GM12892 (cell line): Measurements from ENCODE around the gene CFAP91.

ENCODE experiments used
- DNase-seq: peaks from one replicate; pipeline ENCODE4 v3.0.0; 2011; ENCODE audit not compliant: insufficient read length
- FAIRE-seq: peaks from 2 replicates; lab custom pipeline; 2011; peaks lifted over from hg19 to GRCh38; lab: Jason Lieb, UNC
- POLR2A ChIP-seq: IDR thresholded peaks from 2 replicates; pipeline ENCODE4 v1.6.1; 2011; ENCODE audit warnings: low read depth, low read length, control low read depth
- POLR2AphosphoS5 ChIP-seq: IDR thresholded peaks from 2 replicates; pipeline ENCODE4 v1.6.1; 2011; ENCODE audit warnings: low read depth, low read length, control low read depth
- TAF1 ChIP-seq: IDR thresholded peaks from 2 replicates; pipeline ENCODE4 v1.6.1; 2011; ENCODE audit warnings: low read depth, mild to moderate bottlenecking, control low read depth, low read length, borderline replicate concordance

CFAP91 gene

DNA sequence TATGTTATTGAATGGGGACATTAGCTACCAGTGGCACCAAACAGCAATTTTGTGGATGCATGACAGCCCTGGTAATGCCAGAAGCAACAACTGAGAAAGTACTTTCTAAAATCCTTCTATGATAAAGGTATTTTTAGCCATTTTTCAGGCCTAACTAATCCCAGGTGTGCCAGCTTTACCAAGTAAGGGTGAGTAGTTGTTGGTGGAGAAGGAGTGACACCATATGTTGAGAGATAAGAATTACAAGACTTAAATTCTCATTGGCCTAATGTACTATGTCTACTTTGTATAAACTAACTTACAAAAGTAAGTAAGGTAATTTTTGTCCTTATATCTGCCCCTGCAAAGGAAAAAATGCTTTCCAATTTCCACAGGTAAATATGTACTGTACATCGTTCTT, 21.5 kb upstream of the CFAP91 start:
- DNase-seq = no peak
- FAIRE-seq = peak; percentile 95
- TF ChIP-seq TAF1 (no peak), POLR2AphosphoS5 (no peak), POLR2A (no peak)

GRCh38 chr3:119683421-119683820, 19.4 kb upstream of the CFAP91 start:
- TF ChIP-seq POLR2AphosphoS5 (no peak), TAF1 (no peak), POLR2A (no peak)
- FAIRE-seq (no peak), DNase-seq (no peak)

- no peak for DNase-seq
- FAIRE-seq = no peak
- no peak for TF ChIP-seq TAF1
- no peak for TF ChIP-seq POLR2A
- TF ChIP-seq POLR2AphosphoS5 = no peak
Observed at GRCh38 chr3:119690043-119690656, 12.7 kb upstream of the CFAP91 start.

GRCh38 chr3:119695480-119695879, 7.3 kb upstream of the CFAP91 start:
- FAIRE-seq = no peak
- DNase-seq = no peak
- no peak for TF ChIP-seq TAF1
- no peak for TF ChIP-seq POLR2AphosphoS5
- TF ChIP-seq POLR2A = no peak

GRCh38 chr3:119697394-119697793, 5.4 kb upstream of the CFAP91 start:
- no peak for TF ChIP-seq POLR2AphosphoS5
- TF ChIP-seq POLR2A = no peak
- TF ChIP-seq TAF1 = no peak
- FAIRE-seq = peak; percentile 85

GRCh38 chr3:119700269-119700919, 2.4 kb upstream of the CFAP91 start:
- no peak for TF ChIP-seq POLR2A
- TF ChIP-seq POLR2AphosphoS5 = 0 out of 2 replicates have a peak, but pooled peaks have one; percentile 38
- FAIRE-seq (peak; percentile 95), DNase-seq (no peak)

More at GRCh38 chr3:119697394-119697793, 5.4 kb upstream of the CFAP91 start:
- no peak for DNase-seq

DNA sequence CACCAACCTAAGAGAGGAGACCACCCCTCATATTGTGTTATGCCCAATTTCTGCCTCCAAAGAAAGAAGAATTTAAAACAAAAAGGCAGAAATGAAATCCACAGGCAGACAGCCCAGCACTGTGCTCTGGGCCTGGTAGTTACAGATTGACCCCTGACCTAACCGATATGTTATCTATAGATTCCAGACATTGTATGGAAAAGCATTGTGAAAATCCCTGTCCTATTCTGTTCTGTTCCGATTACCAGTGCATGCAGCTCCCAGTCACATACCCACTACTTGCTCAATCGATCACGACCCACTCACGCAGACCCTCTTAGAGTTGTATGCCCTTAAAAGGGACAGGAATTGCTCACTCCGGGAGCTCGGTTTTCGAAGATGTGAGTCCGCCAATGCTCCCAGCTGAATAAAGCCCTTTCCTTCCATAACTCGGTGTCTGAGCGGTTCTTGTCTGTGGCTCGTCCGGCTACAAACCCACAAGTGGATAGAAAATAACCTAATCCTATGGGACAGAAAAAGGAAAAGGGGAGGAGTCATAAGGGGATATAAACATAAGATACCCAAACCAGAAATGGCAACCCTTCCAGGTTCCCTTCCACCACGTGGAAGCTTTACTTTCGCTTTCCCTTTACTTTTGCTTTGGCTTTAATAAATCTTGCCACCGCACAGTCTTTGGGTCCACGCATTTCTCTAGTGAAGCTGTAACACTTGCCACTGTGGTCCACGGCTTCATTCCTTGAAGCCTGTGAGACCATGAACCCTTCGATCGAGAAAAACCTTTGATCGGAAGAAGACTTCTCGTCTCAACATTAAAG, 1.7 kb upstream of the CFAP91 start:
- DNase-seq (no peak), FAIRE-seq (no peak)
- TF ChIP-seq POLR2A (no peak), POLR2AphosphoS5 (no peak)

- DNase-seq (no peak), FAIRE-seq (no peak)
- TF ChIP-seq TAF1 (no peak), POLR2A (no peak), POLR2AphosphoS5 (no peak)
Observed at GRCh38 chr3:119703820-119704531, 1.2 kb downstream of the CFAP91 start.

- FAIRE-seq = no peak
- TF ChIP-seq POLR2AphosphoS5 = no peak
- TF ChIP-seq TAF1 = no peak
- TF ChIP-seq POLR2A = no peak
Observed at GRCh38 chr3:119715105-119715504, 12.3 kb downstream of the CFAP91 start.

DNA sequence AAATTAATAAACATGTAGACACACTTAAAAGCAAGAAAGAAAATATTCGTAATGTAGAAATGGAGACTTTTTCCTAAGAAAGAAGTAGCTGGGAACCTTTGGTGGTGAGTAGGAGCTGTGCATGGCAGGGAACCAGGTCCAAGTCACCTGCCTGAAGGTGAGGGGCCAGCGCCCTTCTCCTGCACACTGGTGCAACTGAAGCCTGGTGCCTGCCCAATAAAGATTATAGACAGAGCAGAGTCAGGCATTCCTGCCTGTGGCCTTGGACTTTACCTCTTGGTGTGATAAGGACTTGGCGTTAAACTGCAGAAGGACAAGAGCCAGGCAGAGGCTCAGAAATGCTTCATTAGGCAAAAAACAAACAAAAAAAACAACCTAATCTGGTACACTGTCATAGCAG, 14.2 kb downstream of the CFAP91 start:
- no peak for FAIRE-seq
- TF ChIP-seq POLR2AphosphoS5 (no peak), TAF1 (no peak), POLR2A (no peak)
- no peak for DNase-seq

More at GRCh38 chr3:119715105-119715504, 12.3 kb downstream of the CFAP91 start:
- DNase-seq = no peak

DNA sequence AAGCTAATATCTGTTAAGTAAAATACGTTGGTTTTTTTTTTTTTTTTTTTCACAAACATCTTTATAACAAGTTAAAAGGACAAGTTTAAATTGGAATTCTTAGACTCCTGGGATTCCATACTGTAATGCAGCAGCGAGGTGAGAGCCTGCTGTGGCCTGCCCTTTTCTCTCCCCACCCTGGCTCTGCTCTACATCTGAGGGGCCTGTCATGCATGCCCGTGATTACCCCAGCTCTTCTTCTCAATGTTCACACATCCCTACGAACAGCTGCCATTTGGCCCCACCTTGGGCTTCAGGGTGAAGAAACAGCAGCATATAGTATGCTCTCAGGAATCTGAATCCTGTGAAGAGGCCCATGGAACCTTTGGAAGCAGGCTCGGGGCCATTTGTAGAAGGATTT, 14.7 kb downstream of the CFAP91 start:
- FAIRE-seq (no peak), DNase-seq (no peak)
- no peak for TF ChIP-seq POLR2A
- TF ChIP-seq TAF1 = no peak
- TF ChIP-seq POLR2AphosphoS5 = no peak

DNA sequence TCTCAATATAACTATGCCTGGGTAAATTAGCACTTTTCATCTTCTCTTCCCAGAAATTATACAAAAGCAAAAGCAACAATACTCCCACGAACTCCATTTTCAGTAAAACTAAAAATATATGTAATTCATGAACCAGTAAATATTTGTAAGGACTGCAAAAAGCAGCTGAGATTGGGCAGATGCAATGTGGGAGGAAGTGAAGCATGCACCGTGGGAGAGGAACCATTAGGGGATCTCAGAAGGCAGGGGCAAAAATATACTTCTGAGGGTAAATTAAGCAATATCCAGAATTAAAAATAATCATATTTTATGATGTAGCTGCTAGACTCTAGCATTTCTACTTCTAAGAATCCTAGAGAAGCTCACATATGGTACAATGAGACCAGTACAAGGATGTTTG, 20.2 kb downstream of the CFAP91 start:
- FAIRE-seq (no peak), DNase-seq (no peak)
- TF ChIP-seq POLR2AphosphoS5 (no peak), TAF1 (no peak), POLR2A (no peak)
